Stimulated activated CD8-positive, alpha-beta memory T cell treated with anti-CD3 and anti-CD28 coated beads, Interleukin-7, amount 100 ng/mL, for 4 hours (primary cell): ENCODE results near the gene MACROD2.

Source experiments
- DNase-seq, 2 donors: peaks; one replicate each; pipeline ENCODE4 v3.0.0-alpha.2; 2020; ENCODE audit warnings: low read depth in 2 of 2

The MACROD2 gene

DNA sequence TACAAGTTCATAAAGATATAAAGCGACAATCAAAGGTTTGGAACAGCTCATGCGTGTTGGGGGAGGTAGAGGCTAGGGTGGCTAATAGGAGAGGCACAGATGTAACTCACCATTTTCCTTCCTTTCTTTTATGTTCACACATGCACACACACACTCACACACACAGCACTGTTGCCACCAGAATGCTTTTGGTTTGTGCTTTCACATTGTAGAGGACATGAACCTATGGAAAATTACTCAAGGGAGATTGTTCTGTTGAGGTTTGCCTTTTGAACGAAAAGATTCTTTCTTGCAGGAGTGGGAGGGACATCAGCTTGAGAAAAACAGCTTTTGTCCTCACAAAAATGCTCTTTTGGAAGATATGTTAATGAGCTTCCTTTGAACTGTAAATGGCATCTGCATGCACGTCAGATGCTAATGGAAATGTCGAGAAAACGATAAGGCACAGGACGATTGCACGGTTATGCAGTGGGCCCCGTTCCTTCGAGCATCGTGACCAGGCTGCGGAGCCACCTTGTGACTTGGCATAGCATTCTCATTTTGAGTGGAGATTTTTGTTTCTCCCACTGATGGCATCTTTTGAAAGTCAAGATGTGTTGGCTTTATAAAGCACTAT lies 1853.8 kb downstream of the MACROD2 start:
- DNase-seq, result no peak

DNA sequence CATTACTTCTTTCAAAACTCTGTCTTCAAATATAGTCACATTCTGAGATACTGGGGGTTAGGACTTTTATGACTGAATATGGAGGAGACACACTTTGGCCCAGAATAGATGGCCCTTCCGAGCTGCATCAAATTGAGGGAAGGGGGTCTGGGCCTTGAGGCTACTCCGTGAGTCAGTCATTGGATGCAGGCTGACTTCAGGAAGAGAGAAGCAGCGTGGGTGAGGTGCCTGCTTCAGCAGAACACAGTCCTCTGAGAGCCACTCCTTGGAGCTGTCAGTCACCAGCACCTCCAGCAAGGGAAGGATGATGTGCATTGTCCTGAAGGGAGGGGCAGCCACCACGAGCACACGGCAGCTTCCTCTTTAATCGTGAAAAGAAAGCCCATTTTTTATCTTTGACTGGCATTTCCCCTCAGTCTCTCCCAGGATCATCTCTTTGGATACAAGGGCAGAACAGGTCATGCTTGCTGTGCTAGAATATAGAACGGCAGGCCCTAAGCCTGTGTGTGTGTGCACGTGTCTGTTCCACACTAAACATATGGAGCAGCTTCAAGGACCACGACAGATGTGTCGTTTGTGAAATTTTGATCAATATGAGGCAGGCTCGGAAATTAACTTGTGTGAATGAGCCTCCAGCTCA lies 1856.4 kb downstream of the MACROD2 start:
- no peak for DNase-seq

DNA sequence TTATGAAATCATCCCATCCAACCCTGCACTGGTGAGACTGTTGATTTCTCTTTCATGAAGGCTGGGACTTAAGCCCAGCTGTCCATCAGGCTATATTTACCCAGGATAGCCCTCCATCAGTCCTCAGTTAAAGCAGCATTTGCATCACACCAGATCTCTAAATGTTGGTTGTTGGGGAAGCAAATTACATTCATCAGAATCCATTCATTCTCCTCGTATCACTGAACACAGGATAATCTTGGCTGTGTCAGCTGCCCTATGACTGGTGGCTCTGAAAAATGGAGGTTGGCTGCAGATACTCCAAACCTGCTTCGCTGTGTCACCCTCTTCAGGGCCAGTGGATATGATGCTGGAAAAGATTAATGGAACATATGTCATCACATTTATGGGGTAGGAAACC lies 1859.6 kb downstream of the MACROD2 start:
- DNase-seq, result no peak

- no peak for DNase-seq
Observed at GRCh38 chr20:15857173-15857784, 1862.0 kb downstream of the MACROD2 start.

GRCh38 chr20:15859061-15859460 lies 1863.7 kb downstream of the MACROD2 start:
- DNase-seq, result no peak

GRCh38 chr20:15860850-15861249 lies 1865.5 kb downstream of the MACROD2 start:
- no peak for DNase-seq

- DNase-seq, result no peak
Observed at GRCh38 chr20:15862178-15862577, 1866.9 kb downstream of the MACROD2 start.

DNA sequence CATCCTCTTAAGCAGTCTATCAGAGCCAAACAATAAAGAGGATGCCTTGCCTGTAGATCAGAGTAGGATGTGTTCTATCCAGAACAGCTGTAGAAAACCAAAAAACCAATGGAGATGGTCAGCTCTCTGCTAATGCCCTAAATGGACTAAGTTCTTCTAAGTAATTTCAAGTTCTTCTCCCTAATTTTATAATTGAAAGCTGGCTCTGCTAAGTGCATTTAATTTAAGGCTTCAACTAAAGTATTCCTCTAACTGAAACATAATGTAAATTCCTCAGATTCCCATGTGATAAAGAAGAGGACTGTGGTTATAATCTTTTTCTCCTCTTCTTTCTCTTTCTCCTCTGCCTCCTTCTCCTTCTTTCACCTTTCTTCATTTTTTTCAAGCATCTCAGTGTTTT lies 1868.4 kb downstream of the MACROD2 start:
- DNase-seq, result no peak

GRCh38 chr20:15865553-15865952 lies 1870.2 kb downstream of the MACROD2 start:
- no peak for DNase-seq

- no peak for DNase-seq
Observed at GRCh38 chr20:15866916-15867730, 1871.8 kb downstream of the MACROD2 start.

GRCh38 chr20:15867899-15868298 lies 1872.6 kb downstream of the MACROD2 start:
- DNase-seq, result no peak

GRCh38 chr20:15875446-15875845 lies 1880.1 kb downstream of the MACROD2 start:
- DNase-seq, result no peak

- no peak for DNase-seq
Observed at GRCh38 chr20:15882553-15882952, 1887.2 kb downstream of the MACROD2 start.

DNA sequence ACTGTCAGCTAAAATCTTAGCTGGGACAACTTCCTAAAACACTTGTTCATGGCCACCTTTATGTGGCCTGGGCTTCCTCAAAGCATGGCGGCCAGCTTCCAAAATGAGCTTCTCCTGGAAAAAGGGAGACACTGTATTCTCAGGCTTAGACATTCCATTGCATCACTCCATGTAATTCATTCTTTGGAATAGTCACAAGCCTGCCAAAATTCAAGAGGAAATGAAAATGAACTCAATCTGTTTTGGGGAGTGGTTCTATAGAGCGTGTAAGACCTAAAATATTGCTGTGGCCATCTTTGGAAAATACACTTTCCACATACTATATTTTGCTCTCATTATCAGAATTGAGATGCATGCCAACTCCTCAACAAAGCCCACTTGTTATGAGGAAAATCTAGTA lies 1890.9 kb downstream of the MACROD2 start:
- DNase-seq, result no peak

DNA sequence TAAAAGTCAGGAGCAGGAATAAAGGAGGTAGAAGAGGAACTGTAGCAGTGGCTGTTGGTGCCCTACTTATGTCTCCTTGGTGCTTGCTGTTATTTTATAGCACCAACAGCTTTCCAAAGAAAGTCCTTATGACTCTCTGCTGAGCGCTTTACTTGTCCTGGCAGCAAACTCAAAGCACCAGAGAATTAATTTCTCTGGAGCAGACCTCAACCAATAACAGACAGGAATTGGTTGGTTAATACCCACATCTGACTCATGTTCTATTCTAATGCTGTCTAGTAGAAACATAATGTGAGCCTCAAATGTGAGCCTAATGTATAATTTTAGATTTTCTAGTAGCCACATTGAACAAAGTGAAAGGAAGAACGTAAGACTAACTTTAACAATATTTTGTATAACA lies 1892.1 kb downstream of the MACROD2 start:
- DNase-seq, result no peak

GRCh38 chr20:15889061-15889460 lies 1893.7 kb downstream of the MACROD2 start:
- no peak for DNase-seq

- DNase-seq, result no peak
Observed at GRCh38 chr20:15889514-15890256, 1894.4 kb downstream of the MACROD2 start.

- DNase-seq, result no peak
Observed at GRCh38 chr20:15890407-15890982, 1895.2 kb downstream of the MACROD2 start.

- no peak for DNase-seq
Observed at GRCh38 chr20:15895126-15895525, 1899.8 kb downstream of the MACROD2 start.

GRCh38 chr20:15895560-15896084 lies 1900.3 kb downstream of the MACROD2 start:
- DNase-seq, result no peak

GRCh38 chr20:15899967-15900366 lies 1904.7 kb downstream of the MACROD2 start:
- DNase-seq, result no peak
